H9 (cell line): ENCODE data around the gene TRPM1. TPM values are rescaled to one million over a fixed set of nuclear protein-coding genes. Genes with fewer than 3 reads are reported as not detected.

ENCODE experiments used
- DNase-seq: peaks from one replicate; pipeline ENCODE4 v3.0.0-alpha.2; 2017
- H2AFZ ChIP-seq: one replicate; pipeline ENCODE4 v1.6.1; 2013; ENCODE audit warnings: mild to moderate bottlenecking, low read length, control low read depth, moderate library complexity
- H2AK5ac ChIP-seq: 2 replicates; pipeline ENCODE4 v1.6.1; 2013; ENCODE audit warnings: low read length, control low read depth, mixed read lengths; ENCODE audit not compliant: insufficient read length
- H2BK120ac ChIP-seq: one replicate; pipeline ENCODE4 v1.6.1; 2013; ENCODE audit warnings: low read depth, mild to moderate bottlenecking, low read length, control low read depth, inconsistent platforms; ENCODE audit not compliant: poor library complexity, severe bottlenecking
- H2BK12ac ChIP-seq: 2 replicates; pipeline ENCODE4 v1.6.1; 2013; ENCODE audit warnings: low read length, control low read depth, mixed read lengths, low read depth; ENCODE audit not compliant: insufficient read length
- H2BK15ac ChIP-seq: 2 replicates; pipeline ENCODE4 v1.6.1; 2013; ENCODE audit warnings: low read depth, low read length, control low read depth
- H2BK20ac ChIP-seq: one replicate; pipeline ENCODE4 v1.6.1; 2013; ENCODE audit warnings: low read depth, mild to moderate bottlenecking, low read length, control low read depth, inconsistent platforms; ENCODE audit not compliant: poor library complexity, severe bottlenecking
- H2BK5ac ChIP-seq: 2 replicates; pipeline ENCODE4 v1.6.1; 2013; ENCODE audit warnings: low read length, control low read depth, mixed read lengths; ENCODE audit not compliant: insufficient read length
- H3K14ac ChIP-seq: 2 replicates; pipeline ENCODE4 v1.6.1; 2013; ENCODE audit warnings: low read length, control low read depth; ENCODE audit not compliant: insufficient read depth
- H3K18ac ChIP-seq: 2 replicates; pipeline ENCODE4 v1.6.1; 2013; ENCODE audit warnings: low read depth, mild to moderate bottlenecking, mixed read lengths, low read length, control low read depth; ENCODE audit not compliant: insufficient read length
- H3K23ac ChIP-seq: 2 replicates; pipeline ENCODE4 v1.6.1; 2013; ENCODE audit warnings: low read length, control low read depth, mixed read lengths, low read depth; ENCODE audit not compliant: insufficient read length
- H3K23me2 ChIP-seq: 2 replicates; pipeline ENCODE4 v1.6.1; 2013; ENCODE audit warnings: low read depth, mild to moderate bottlenecking, mixed read lengths, low read length, control low read depth; ENCODE audit not compliant: insufficient read length, poor library complexity, severe bottlenecking
- H3K27ac ChIP-seq: 2 replicates; pipeline ENCODE4 v1.5.1; 2013; ENCODE audit warnings: low read length, control low read depth, mixed read lengths, low read depth; ENCODE audit not compliant: insufficient read length
- H3K27me3 ChIP-seq: 2 replicates; pipeline ENCODE4 v1.6.1; 2013; ENCODE audit warnings: low read length, control low read depth, inconsistent platforms; ENCODE audit not compliant: insufficient read depth
- H3K4ac ChIP-seq: 2 replicates; pipeline ENCODE4 v1.6.1; 2013; ENCODE audit warnings: low read depth, mild to moderate bottlenecking, control low read depth, inconsistent platforms, low read length, moderate library complexity
- H3K4me1 ChIP-seq: 2 replicates; pipeline ENCODE4 v1.6.1; 2013; ENCODE audit warnings: low read length, control low read depth, inconsistent platforms; ENCODE audit not compliant: insufficient read depth
- H3K4me2 ChIP-seq: 2 replicates; pipeline ENCODE4 v1.6.1; 2013; ENCODE audit warnings: low read length, control low read depth, mixed read lengths; ENCODE audit not compliant: insufficient read length, insufficient read depth
- H3K56ac ChIP-seq: 2 replicates; pipeline ENCODE4 v1.6.1; 2013; ENCODE audit warnings: low read depth, mild to moderate bottlenecking, mixed read lengths, low read length, control low read depth; ENCODE audit not compliant: insufficient read length
- H3K79me1 ChIP-seq: 2 replicates; pipeline ENCODE4 v1.6.1; 2013; ENCODE audit warnings: low read depth, mild to moderate bottlenecking, moderate library complexity, low read length, control low read depth, inconsistent platforms; ENCODE audit not compliant: insufficient read depth, poor library complexity, severe bottlenecking
- H3K79me2 ChIP-seq: 2 replicates; pipeline ENCODE4 v1.6.1; 2013; ENCODE audit warnings: low read length, control low read depth, inconsistent platforms; ENCODE audit not compliant: insufficient read depth
- H3K9ac ChIP-seq: 2 replicates; pipeline ENCODE4 v1.6.1; 2013; ENCODE audit warnings: low read length, control low read depth, mixed read lengths; ENCODE audit not compliant: insufficient read length; ENCODE audit errors: extremely low read depth
- H3K9me3 ChIP-seq: one replicate; pipeline ENCODE4 v1.6.1; 2013; ENCODE audit warnings: low read depth, low read length, inconsistent platforms; ENCODE audit not compliant: control insufficient read depth
- H3T11ph ChIP-seq: one replicate; pipeline ENCODE4 v1.6.1; 2013; ENCODE audit warnings: mild to moderate bottlenecking, low read length, control low read depth, inconsistent platforms
- H4K20me1 ChIP-seq: one replicate; pipeline ENCODE4 v1.6.1; 2013; ENCODE audit not compliant: control insufficient read depth, insufficient read length, insufficient read depth
- H4K5ac ChIP-seq: 2 replicates; pipeline ENCODE4 v1.6.1; 2013; ENCODE audit warnings: low read depth, mild to moderate bottlenecking, mixed read lengths, low read length, control low read depth; ENCODE audit not compliant: insufficient read length
- H4K8ac ChIP-seq: replicated peaks from 2 replicates; pipeline ENCODE4 v1.6.1; 2013; ENCODE audit warnings: low read length, control low read depth, mixed read lengths, low read depth; ENCODE audit not compliant: insufficient read length
- H4K91ac ChIP-seq: 2 replicates; pipeline ENCODE4 v1.6.1; 2013; ENCODE audit warnings: low read depth, mild to moderate bottlenecking, moderate library complexity, mixed read lengths, low read length, control low read depth; ENCODE audit not compliant: insufficient read length
- H3K27ac Mint-ChIP-seq, 3 experiments: 2 replicates in 2 of 3; 3 replicates in 1 of 3; pipeline ENCODE4 v1.8.0; 2020 to 2021; ENCODE audit warnings: mixed read lengths in 3 of 3, mild to moderate bottlenecking in 1 of 3, moderate library complexity in 1 of 3
- H3K27me3 Mint-ChIP-seq: 2 replicates; pipeline ENCODE4 v1.8.0; 2021; ENCODE audit warnings: low read depth, mild to moderate bottlenecking, moderate library complexity, mixed read lengths
- H3K36me3 Mint-ChIP-seq, 3 experiments: 2 replicates in 2 of 3; 3 replicates in 1 of 3; pipeline ENCODE4 v1.8.0; 2020 to 2021; ENCODE audit warnings: low read depth in 3 of 3, mixed read lengths in 3 of 3; ENCODE audit not compliant: insufficient read depth in 1 of 3
- H3K4me1 Mint-ChIP-seq, 2 experiments: 2 replicates each; pipeline ENCODE4 v1.8.0; 2020; ENCODE audit warnings: mixed read lengths in 2 of 2
- H3K4me3 Mint-ChIP-seq, 2 experiments: 2 replicates in 1 of 2; 3 replicates in 1 of 2; pipeline ENCODE4 v1.8.0; 2020 to 2021; ENCODE audit warnings: mild to moderate bottlenecking in 2 of 2, mixed read lengths in 2 of 2, moderate library complexity in 1 of 2
- H3K9me3 Mint-ChIP-seq, 2 experiments: 2 replicates in 1 of 2; 3 replicates in 1 of 2; pipeline ENCODE4 v1.8.0; 2020; ENCODE audit warnings: mild to moderate bottlenecking in 2 of 2, mixed read lengths in 2 of 2, moderate library complexity in 1 of 2
- CTCF ChIP-seq: fragments of 200-600 bp; sonication (generic); conservative IDR thresholded peaks from 3 replicates; pipeline ENCODE4 v1.8.0; 2021; ENCODE audit warnings: antibody characterized with exemption, mild to moderate bottlenecking
- WGBS: extraction: QIAGEN DNeasy Blood & Tissue Kit; methylation state at CpG from one replicate; pipeline ENCODE4 v1.1.7; 2013; ENCODE audit warnings: missing lambda C conversion rate, low lambda C conversion rate, mixed read lengths; ENCODE audit not compliant: insufficient read length; ENCODE audit errors: extremely low coverage; 5-methylcytosine and 5-hydroxymethylcytosine counted together
- total RNA-seq: library from RNA; stranded (reverse); gene quantifications from 2 replicates; pipeline ENCODE4 v1.2.1, GENCODE V29; 2021

Gene TRPM1
- total RNA-seq, 1 experiment from 2014 or later, result not detected

GRCh38 chr15:31133890-31134289 lies 32.4 kb upstream of the TRPM1 start:
- H3K4me1 ChIP-seq, result peaks cover 3% of the 10 kb centered on the region; the same call in 1 of the 2 replicates
- H2BK12ac ChIP-seq, result no peak overlapping the region
- no peaks in the 10 kb centered on the region for H3K79me2 ChIP-seq
- no peak overlapping the region for H3K14ac ChIP-seq
- no peak overlapping the region for H2AFZ ChIP-seq
- no peak overlapping the region for H2BK120ac ChIP-seq
- H4K8ac ChIP-seq, result no peak overlapping the region
- no peak for DNase-seq
- no peak overlapping the region for H3K56ac ChIP-seq
- no CpG with 5 or more reads among the region's 5 CpGs for WGBS
- H3K27me3 Mint-ChIP-seq, result no peaks in the 10 kb centered on the region; the same call in 1 of the 2 replicates
- no peak overlapping the region for H4K5ac ChIP-seq
- no peaks in the 10 kb centered on the region for H3K79me1 ChIP-seq
- no peak overlapping the region for H2BK20ac ChIP-seq
- H2AK5ac ChIP-seq, result no peak overlapping the region
- H3K18ac ChIP-seq, result no peak overlapping the region
- H3K27ac Mint-ChIP-seq, result no peak overlapping the region; a peak in 1 of 7 replicates
- peaks cover 26% of the 10 kb centered on the region in 2 experiments for H3K9me3 Mint-ChIP-seq
- no peak for TF ChIP-seq CTCF
- no peak overlapping the region for H2BK5ac ChIP-seq
- no peak overlapping the region for H3T11ph ChIP-seq
- H3K23ac ChIP-seq, result no peak overlapping the region
- H2BK15ac ChIP-seq, result no peak overlapping the region
- peaks cover 25 to 35% of the 10 kb centered on the region in 2 experiments for H3K4me1 Mint-ChIP-seq
- no peak overlapping the region for H4K91ac ChIP-seq
- no peak overlapping the region for H3K4me3 Mint-ChIP-seq
- no peak overlapping the region for H3K9ac ChIP-seq
- peaks cover 9% of the 10 kb centered on the region for H3K9me3 ChIP-seq
- no peak overlapping the region for H3K4ac ChIP-seq
- no peak overlapping the region for H3K27ac ChIP-seq
- no peaks in the 10 kb centered on the region for H3K23me2 ChIP-seq
- no peaks in the 10 kb centered on the region for H4K20me1 ChIP-seq
- no peaks in the 10 kb centered on the region for H3K27me3 ChIP-seq
- H3K36me3 Mint-ChIP-seq, result peaks cover 0 to 25% (median 13%) of the 10 kb centered on the region in 3 experiments; a peak in 6 of 7 replicates
- H3K4me2 ChIP-seq, result no peak overlapping the region
